ENCODE data around the gene NTRK2. TPM values are rescaled to one million over a fixed set of nuclear protein-coding genes. Genes with fewer than 3 reads are reported as not detected.

NTRK2 gene
- total and polyA plus RNA-seq, 2 experiments from 2014 or later, result 0.99 to 3.7 TPM

DNA sequence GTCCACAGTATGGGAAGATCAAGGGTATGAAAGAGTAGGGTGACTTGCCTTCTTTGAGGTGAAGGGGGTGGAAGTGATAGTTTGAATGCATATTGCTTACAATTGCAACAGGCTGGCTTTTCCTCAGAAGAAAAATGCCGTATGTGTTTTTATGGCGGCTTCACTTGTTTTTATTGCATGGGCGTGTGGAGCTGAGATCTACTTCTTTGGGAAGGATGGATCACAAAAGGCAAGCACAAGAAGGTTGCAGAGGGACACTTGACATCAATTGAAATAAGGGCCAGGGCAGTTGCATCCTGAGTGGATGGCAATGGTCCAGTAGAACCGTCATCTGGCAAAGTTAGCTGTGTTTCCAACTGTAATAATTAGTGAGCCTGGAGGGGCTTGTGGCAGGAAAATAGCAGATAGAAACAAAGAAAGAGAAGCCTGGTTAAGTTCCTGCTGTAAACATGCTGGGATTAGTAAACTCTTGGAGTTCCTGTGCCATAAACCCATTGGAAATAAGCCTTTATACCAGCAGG is 138.4 kb downstream of the NTRK2 start:
- Histone ChIP-seq H4K20me1 (ENCODE audit: insufficient read depth, poor library complexity, severe bottlenecking) (no peaks in the 10 kb centered on the region), H2AFZ (no peak overlapping the region), H3K27ac (no peak overlapping the region), H3K4me3 (no peak overlapping the region), H3K4me2 (no peak overlapping the region), H3K79me2 (no peaks in the 10 kb centered on the region), H3K9me3 (ENCODE audit: low read depth) (no peaks in the 10 kb centered on the region), H3K4me1 (ENCODE audit: insufficient read depth) (no peaks in the 10 kb centered on the region), H3K36me3 (replicated peaks; ENCODE audit: insufficient read depth, low read depth) (no peaks in the 10 kb centered on the region), H3K27me3 (no peaks in the 10 kb centered on the region), H3K9me2 (replicated peaks; ENCODE audit: insufficient read depth) (no peaks in the 10 kb centered on the region)
- no peak for DNase-seq (ENCODE audit: low spot score)
- TF ChIP-seq, protein P1, sequence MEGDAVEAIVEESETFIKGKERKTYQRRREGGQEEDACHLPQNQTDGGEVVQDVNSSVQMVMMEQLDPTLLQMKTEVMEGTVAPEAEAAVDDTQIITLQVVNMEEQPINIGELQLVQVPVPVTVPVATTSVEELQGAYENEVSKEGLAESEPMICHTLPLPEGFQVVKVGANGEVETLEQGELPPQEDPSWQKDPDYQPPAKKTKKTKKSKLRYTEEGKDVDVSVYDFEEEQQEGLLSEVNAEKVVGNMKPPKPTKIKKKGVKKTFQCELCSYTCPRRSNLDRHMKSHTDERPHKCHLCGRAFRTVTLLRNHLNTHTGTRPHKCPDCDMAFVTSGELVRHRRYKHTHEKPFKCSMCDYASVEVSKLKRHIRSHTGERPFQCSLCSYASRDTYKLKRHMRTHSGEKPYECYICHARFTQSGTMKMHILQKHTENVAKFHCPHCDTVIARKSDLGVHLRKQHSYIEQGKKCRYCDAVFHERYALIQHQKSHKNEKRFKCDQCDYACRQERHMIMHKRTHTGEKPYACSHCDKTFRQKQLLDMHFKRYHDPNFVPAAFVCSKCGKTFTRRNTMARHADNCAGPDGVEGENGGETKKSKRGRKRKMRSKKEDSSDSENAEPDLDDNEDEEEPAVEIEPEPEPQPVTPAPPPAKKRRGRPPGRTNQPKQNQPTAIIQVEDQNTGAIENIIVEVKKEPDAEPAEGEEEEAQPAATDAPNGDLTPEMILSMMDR (IDR thresholded peaks at IDR 0.05; ENCODE audit: poor library complexity), result no peak
- no peak for TF ChIP-seq EZH2 (IDR thresholded peaks at IDR 0.05; ENCODE audit: borderline replicate concordance)
- WGBS (ENCODE audit: low lambda C conversion rate, missing lambda C conversion rate), result 80% methylated on average over 4 of the region's 4 CpGs

DNA sequence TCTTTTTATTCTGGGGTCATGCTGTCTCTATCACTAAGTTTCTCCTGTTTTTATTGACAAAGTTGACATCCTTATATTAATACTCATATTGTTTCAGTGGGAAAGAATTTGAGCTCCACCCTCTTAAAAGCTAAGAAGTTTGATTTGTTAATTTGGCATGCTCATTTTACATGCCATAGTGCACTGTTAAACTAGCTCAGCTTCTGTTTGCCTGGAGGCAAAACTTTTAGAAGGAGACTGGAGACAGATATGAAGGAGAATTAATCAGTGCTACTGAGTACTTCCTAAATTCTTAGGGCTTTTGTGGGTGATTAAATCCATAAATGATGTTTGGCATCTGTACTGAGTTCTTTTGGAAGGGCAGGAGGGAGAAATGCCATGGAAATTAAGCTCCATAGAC is 138.9 kb downstream of the NTRK2 start:
- H3K36me3 ChIP-seq (replicated peaks; ENCODE audit: insufficient read depth, low read depth), result no peaks in the 10 kb centered on the region
- no peak overlapping the region for H3K4me3 ChIP-seq
- H4K20me1 ChIP-seq (ENCODE audit: insufficient read depth, poor library complexity, severe bottlenecking), result no peaks in the 10 kb centered on the region
- H2AFZ ChIP-seq, result no peak overlapping the region
- TF ChIP-seq, protein P1 (IDR thresholded peaks at IDR 0.05; ENCODE audit: poor library complexity), result no peak
- no peak for TF ChIP-seq EZH2 (IDR thresholded peaks at IDR 0.05; ENCODE audit: borderline replicate concordance)
- H3K4me2 ChIP-seq, result no peak overlapping the region
- no peak overlapping the region for H3K27ac ChIP-seq
- no peaks in the 10 kb centered on the region for H3K79me2 ChIP-seq
- no peak for DNase-seq (ENCODE audit: low spot score)
- no peaks in the 10 kb centered on the region for H3K4me1 ChIP-seq (ENCODE audit: insufficient read depth)
- no peaks in the 10 kb centered on the region for H3K9me2 ChIP-seq (replicated peaks; ENCODE audit: insufficient read depth)
- no peaks in the 10 kb centered on the region for H3K27me3 ChIP-seq
- no peaks in the 10 kb centered on the region for H3K9me3 ChIP-seq (ENCODE audit: low read depth)

DNA sequence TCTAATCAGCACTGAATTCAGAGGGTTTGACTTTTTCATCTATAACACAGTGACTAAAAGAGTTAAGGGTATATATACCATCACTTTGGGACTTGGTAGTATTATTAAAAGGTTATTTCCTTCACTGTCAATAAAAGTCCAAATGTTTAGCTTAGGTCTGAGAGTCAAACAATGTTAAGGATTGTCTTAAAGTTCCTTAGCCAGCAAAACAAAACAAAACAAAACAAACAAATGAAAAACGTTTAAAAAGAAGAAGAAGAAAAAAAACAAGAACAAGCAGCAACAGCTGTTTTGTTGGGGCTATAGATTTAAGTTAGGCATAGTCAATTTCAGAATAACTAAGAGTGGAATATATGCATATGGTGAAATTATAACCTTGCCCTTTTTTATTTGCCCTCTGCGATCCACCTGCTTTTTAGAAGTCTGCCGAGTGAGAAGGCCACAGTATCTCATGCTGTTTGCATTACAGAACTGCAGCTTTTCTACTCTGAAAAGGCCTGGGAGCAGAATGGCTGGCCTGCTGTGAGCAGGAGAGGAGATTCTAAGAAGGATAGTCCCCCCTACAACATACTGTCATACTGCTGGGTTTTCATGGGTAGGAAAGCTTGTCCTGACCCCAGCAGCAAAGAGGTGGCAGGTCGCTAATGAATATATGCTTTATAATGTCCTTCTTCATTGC is 141.7 kb downstream of the NTRK2 start:
- Histone ChIP-seq H3K9me2 (replicated peaks; ENCODE audit: insufficient read depth) (no peaks in the 10 kb centered on the region), H3K4me1 (ENCODE audit: insufficient read depth) (no peaks in the 10 kb centered on the region), H3K4me2 (no peak overlapping the region), H2AFZ (no peak overlapping the region), H3K79me2 (no peaks in the 10 kb centered on the region), H4K20me1 (ENCODE audit: insufficient read depth, poor library complexity, severe bottlenecking) (no peaks in the 10 kb centered on the region), H3K27me3 (no peaks in the 10 kb centered on the region), H3K4me3 (no peak overlapping the region), H3K9me3 (ENCODE audit: low read depth) (no peaks in the 10 kb centered on the region), H3K36me3 (replicated peaks; ENCODE audit: insufficient read depth, low read depth) (no peaks in the 10 kb centered on the region), H3K27ac (no peak overlapping the region)
- DNase-seq (ENCODE audit: low spot score), result no peak
- no peak for TF ChIP-seq EZH2phosphoT487 (IDR thresholded peaks at IDR 0.05; ENCODE audit: low read depth, severe bottlenecking, unreplicated experiment)
- no peak for TF ChIP-seq EZH2 (IDR thresholded peaks at IDR 0.05; ENCODE audit: borderline replicate concordance)
- TF ChIP-seq, protein P1 (IDR thresholded peaks at IDR 0.05; ENCODE audit: poor library complexity), result no peak
- WGBS (ENCODE audit: low lambda C conversion rate, missing lambda C conversion rate), result 63% methylated on average over 4 of the region's 4 CpGs

DNA sequence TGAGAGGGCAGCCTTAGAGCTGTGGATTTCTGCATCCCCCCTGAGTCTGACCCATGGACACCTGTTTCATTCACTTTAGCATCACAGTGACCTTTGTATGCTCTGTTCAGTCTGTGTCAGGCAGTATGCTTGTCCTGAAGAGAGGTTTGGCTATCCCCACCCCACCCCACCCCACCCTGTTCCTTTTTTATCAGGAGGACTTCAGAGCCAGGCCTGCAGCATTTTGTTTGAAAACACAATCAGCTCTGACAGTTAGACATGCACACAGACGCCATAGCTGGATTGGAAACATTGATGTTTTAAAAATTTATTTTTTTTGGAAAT is 142.2 kb downstream of the NTRK2 start:
- 76% methylated on average over 1 of the region's 1 CpG for WGBS (ENCODE audit: low lambda C conversion rate, missing lambda C conversion rate)
- H3K36me3 ChIP-seq (replicated peaks; ENCODE audit: insufficient read depth, low read depth), result no peaks in the 10 kb centered on the region
- no peak overlapping the region for H3K4me3 ChIP-seq
- no peaks in the 10 kb centered on the region for H3K27me3 ChIP-seq
- H3K9me3 ChIP-seq (ENCODE audit: low read depth), result no peaks in the 10 kb centered on the region
- TF ChIP-seq EZH2 (IDR thresholded peaks at IDR 0.05; ENCODE audit: borderline replicate concordance) (no peak), EZH2phosphoT487 (IDR thresholded peaks at IDR 0.05; ENCODE audit: low read depth, severe bottlenecking, unreplicated experiment) (no peak)
- TF ChIP-seq, protein P1 (IDR thresholded peaks at IDR 0.05; ENCODE audit: poor library complexity), result no peak
- no peaks in the 10 kb centered on the region for H4K20me1 ChIP-seq (ENCODE audit: insufficient read depth, poor library complexity, severe bottlenecking)
- H2AFZ ChIP-seq, result no peak overlapping the region
- H3K27ac ChIP-seq, result no peak overlapping the region
- no peak overlapping the region for H3K4me2 ChIP-seq
- no peaks in the 10 kb centered on the region for H3K79me2 ChIP-seq
- H3K4me1 ChIP-seq (ENCODE audit: insufficient read depth), result no peaks in the 10 kb centered on the region
- no peak for DNase-seq (ENCODE audit: low spot score)
- no peaks in the 10 kb centered on the region for H3K9me2 ChIP-seq (replicated peaks; ENCODE audit: insufficient read depth)

Data from hepatocyte (in vitro differentiated cells).